Measurements from ENCODE around the gene CERKL. TPM values are rescaled to one million over a fixed set of nuclear protein-coding genes. Genes with fewer than 3 reads are reported as not detected.

CERKL gene
- total and polyA plus RNA-seq, 2 of the 13 experiments (the other 11 are each of a cell fraction or from before 2014, with no cell fraction given): not detected

DNA sequence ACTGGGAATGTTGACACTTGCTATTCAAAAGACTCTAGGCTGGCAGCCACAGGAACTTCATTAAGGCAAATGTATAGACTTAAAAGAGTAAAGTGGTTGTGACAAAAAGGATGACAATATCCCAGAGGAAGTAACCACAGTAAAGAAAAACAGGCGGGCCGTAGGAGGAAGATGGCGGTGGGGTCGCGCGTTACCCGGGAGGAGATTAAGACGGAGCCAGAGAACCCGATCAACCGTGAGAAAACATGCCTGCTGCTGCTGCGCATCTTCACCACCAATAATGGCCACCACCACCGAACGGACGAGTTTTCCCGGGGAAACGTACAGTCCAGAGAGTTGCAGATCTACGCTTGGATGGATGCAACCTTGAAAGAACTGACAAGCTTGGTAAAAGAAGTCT, 37.4 kb upstream of the CERKL start (continued):
- TF ChIP-seq CBX2 (IDR thresholded peaks at IDR 0.05; ENCODE audit: low read depth, low read length) (no peak), CBX2 (CRISPR knock-in tag; IDR thresholded peaks at IDR 0.05; ENCODE audit: low read depth) (no peak), MXI1 (IDR thresholded peaks at IDR 0.05; ENCODE audit: borderline replicate concordance, low read depth, low read length) (no peak)
- TF ChIP-seq, protein P1, sequence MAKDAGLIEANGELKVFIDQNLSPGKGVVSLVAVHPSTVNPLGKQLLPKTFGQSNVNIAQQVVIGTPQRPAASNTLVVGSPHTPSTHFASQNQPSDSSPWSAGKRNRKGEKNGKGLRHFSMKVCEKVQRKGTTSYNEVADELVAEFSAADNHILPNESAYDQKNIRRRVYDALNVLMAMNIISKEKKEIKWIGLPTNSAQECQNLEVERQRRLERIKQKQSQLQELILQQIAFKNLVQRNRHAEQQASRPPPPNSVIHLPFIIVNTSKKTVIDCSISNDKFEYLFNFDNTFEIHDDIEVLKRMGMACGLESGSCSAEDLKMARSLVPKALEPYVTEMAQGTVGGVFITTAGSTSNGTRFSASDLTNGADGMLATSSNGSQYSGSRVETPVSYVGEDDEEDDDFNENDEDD (CRISPR knock-in tag; IDR thresholded peaks at IDR 0.05; ENCODE audit: borderline replicate concordance): no peak
- TF ChIP-seq, protein P2, sequence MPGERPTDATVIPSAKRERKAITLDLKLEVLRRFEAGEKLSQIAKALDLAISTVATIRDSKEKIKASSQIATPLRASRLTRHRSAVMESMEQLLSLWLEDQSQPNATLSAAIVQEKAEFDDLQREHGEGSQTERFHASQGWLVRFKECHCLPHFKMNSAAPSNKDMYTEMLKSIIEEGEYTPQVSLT (CRISPR knock-in tag; IDR thresholded peaks at IDR 0.05; ENCODE audit: borderline replicate concordance, low read depth): no peak

DNA sequence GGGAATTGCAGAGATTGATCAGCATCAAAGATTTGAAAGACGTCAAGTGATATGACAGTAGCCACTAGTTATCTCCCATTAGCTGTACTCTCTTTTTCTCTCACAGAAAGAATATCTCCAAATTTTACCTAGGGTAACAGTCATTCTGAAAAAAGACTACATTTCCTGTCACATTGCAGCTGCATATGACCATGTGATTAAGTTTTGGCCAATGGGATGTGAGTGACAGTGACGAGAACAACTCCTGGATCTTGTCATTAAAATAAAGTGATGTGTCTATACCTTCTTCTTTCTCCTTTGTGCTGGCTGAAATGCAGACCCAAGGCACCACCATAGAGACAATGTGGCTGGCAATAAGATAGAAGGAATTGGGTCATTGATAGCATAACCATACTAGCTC, 34.0 kb upstream of the CERKL start:
- Histone ChIP-seq H3K4me1 (ENCODE audit: insufficient read depth, low read length) (no peaks in the 10 kb centered on the region), H3K27me3 (ENCODE audit: control insufficient read depth in 1 of 2, insufficient read depth in 2 of 2, low read length in 2 of 2) (no peaks in the 10 kb centered on the region), H3K79me2 (ENCODE audit: insufficient read depth, low read length) (no peaks in the 10 kb centered on the region), H3K27ac (ENCODE audit: extremely low read length, insufficient read depth, low read length) (no peak overlapping the region), H2AFZ (ENCODE audit: low read length) (no peak overlapping the region), H3K4me3 (replicated peaks in 1 of 3; ENCODE audit: insufficient read depth in 1 of 3, low read depth in 2 of 3, low read length in 3 of 3) (no peak overlapping the region), H3K9me3 (ENCODE audit: low read length) (no peaks in the 10 kb centered on the region), H4K20me1 (ENCODE audit: insufficient read depth, low read length) (no peaks in the 10 kb centered on the region), H3K9ac (ENCODE audit: insufficient read depth, low read depth, low read length) (no peak overlapping the region), H3K4me2 (ENCODE audit: low read depth, low read length) (no peak overlapping the region), H3K36me3 (replicated peaks in 1 of 2; ENCODE audit: control insufficient read depth in 1 of 2, insufficient read depth in 2 of 2, low read length in 2 of 2) (no peaks in the 10 kb centered on the region)
- TF ChIP-seq ZNF263 (CRISPR knock-in tag; IDR thresholded peaks at IDR 0.05): no peak
- TF ChIP-seq ARID2 (CRISPR knock-in tag; IDR thresholded peaks at IDR 0.05; ENCODE audit: borderline replicate concordance): no peak
- TF ChIP-seq, protein P3, sequence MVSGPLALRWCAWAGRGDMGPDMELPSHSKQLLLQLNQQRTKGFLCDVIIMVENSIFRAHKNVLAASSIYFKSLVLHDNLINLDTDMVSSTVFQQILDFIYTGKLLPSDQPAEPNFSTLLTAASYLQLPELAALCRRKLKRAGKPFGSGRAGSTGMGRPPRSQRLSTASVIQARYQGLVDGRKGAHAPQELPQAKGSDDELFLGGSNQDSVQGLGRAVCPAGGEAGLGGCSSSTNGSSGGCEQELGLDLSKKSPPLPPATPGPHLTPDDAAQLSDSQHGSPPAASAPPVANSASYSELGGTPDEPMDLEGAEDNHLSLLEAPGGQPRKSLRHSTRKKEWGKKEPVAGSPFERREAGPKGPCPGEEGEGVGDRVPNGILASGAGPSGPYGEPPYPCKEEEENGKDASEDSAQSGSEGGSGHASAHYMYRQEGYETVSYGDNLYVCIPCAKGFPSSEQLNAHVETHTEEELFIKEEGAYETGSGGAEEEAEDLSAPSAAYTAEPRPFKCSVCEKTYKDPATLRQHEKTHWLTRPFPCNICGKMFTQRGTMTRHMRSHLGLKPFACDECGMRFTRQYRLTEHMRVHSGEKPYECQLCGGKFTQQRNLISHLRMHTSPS (CRISPR knock-in tag; IDR thresholded peaks at IDR 0.05; ENCODE audit: low read depth): no peak
- TF ChIP-seq, protein P4, sequence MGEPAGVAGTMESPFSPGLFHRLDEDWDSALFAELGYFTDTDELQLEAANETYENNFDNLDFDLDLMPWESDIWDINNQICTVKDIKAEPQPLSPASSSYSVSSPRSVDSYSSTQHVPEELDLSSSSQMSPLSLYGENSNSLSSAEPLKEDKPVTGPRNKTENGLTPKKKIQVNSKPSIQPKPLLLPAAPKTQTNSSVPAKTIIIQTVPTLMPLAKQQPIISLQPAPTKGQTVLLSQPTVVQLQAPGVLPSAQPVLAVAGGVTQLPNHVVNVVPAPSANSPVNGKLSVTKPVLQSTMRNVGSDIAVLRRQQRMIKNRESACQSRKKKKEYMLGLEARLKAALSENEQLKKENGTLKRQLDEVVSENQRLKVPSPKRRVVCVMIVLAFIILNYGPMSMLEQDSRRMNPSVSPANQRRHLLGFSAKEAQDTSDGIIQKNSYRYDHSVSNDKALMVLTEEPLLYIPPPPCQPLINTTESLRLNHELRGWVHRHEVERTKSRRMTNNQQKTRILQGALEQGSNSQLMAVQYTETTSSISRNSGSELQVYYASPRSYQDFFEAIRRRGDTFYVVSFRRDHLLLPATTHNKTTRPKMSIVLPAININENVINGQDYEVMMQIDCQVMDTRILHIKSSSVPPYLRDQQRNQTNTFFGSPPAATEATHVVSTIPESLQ (CRISPR knock-in tag; conservative IDR thresholded peaks at IDR 0.05): no peak
- TF ChIP-seq ZNF549 (CRISPR knock-in tag; IDR thresholded peaks at IDR 0.05): no peak
- TF ChIP-seq, protein P1 (CRISPR knock-in tag; IDR thresholded peaks at IDR 0.05; ENCODE audit: borderline replicate concordance): no peak
- TF ChIP-seq, protein P5, sequence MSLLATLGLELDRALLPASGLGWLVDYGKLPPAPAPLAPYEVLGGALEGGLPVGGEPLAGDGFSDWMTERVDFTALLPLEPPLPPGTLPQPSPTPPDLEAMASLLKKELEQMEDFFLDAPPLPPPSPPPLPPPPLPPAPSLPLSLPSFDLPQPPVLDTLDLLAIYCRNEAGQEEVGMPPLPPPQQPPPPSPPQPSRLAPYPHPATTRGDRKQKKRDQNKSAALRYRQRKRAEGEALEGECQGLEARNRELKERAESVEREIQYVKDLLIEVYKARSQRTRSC (CRISPR knock-in tag; IDR thresholded peaks at IDR 0.05; ENCODE audit: low read depth): no peak
- no peak for TF ChIP-seq SNAPC2 (CRISPR knock-in tag; IDR thresholded peaks at IDR 0.05)
- TF ChIP-seq TGIF2 (CRISPR knock-in tag; IDR thresholded peaks at IDR 0.05): no peak
- no peak for TF ChIP-seq DNMT3B (CRISPR knock-in tag; conservative IDR thresholded peaks at IDR 0.05)
- TF ChIP-seq ZNF234 (CRISPR knock-in tag; conservative IDR thresholded peaks at IDR 0.05): no peak
- in situ Hi-C loops (cut with HindIII; ENCODE audit: extremely low pct_ligation_motif_present, low pct_unique_long_range_greater_than_20kb) (no loop called here), intact Hi-C loops (cut with micrococcal nuclease; ENCODE audit: unreplicated experiment) (no loop called here)
- POLR2A ChIA-PET: no interaction called here
- DNase-seq (ENCODE audit: low spot score) (no peak), ATAC-seq (no peak), FAIRE-seq (no peak)
- CTCF ChIA-PET (ENCODE audit: low intra/inter-chr PET ratio, low total read pairs): no interaction called here
- WGBS (ENCODE audit: low lambda C conversion rate): 3% methylated on average over 2 of the region's 2 CpGs
- BruUV-seq (replicated peaks): no TSS peak
